Brain microvascular endothelial cell (primary cell): ENCODE data around the gene L1CAM.

Source experiments
- DNase-seq: peaks from one replicate; pipeline ENCODE4 v3.0.0-alpha.2; 2020
- H3K27ac ChIP-seq: fragments of 250-450 bp; sonication (Bioruptor Pico); 2 replicates; pipeline ENCODE4 v1.5.1; 2020; ENCODE audit warnings: mild to moderate bottlenecking, moderate library complexity
- H3K27me3 ChIP-seq: fragments of 250-450 bp; sonication (Bioruptor Pico); replicated peaks from 2 replicates; pipeline ENCODE4 v1.5.1; 2020; ENCODE audit warnings: mild to moderate bottlenecking
- H3K36me3 ChIP-seq: fragments of 250-450 bp; sonication (Bioruptor Pico); replicated peaks from 2 replicates; pipeline ENCODE4 v1.5.1; 2020; ENCODE audit warnings: mild to moderate bottlenecking
- H3K4me3 ChIP-seq: 2 replicates; pipeline ENCODE4 v1.5.1; 2011; ENCODE audit warnings: low read depth, mild to moderate bottlenecking, control low read depth, low read length, moderate library complexity
- in situ Hi-C: cut with HindIII; loops from 2 replicates; pipeline ENCODE4 v1.10.0; 2017; ENCODE audit warnings: low sequenced_read_pairs, low pct_ligation_motif_present
- TF ChIP-seq, protein P1 (sequence below): IDR thresholded peaks from 2 replicates; pipeline ENCODE4 v1.5.1; 2011; ENCODE audit warnings: low read depth, mild to moderate bottlenecking, moderate library complexity, low read length, control low read depth, inconsistent platforms; ENCODE audit errors: missing control alignments

L1CAM gene

DNA sequence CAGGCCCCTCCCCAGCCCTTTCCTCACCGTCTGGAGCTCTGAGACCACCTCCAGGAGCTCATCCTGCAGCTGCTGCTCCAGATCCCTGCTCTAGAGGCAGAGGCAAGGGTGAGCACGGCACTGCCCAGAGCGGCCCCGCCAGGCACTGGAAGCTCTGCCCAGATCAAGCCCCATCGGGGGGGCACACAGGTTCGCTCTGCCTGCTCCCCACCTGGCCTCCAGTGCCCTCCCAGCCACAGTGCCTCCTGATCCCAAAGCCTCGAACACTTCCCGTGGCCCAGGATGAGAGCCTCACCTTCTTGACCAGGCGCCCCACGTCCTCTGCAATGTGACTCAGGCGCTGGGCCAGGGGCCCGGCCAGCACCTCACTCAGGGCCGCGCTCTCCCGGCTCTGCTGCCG, 35.1 kb upstream of the L1CAM start:
- in situ Hi-C loops = no loop called here
- no peaks in the 10 kb centered on the region for H3K36me3 ChIP-seq
- no peak overlapping the region for H3K4me3 ChIP-seq
- H3K27me3 ChIP-seq = no peaks in the 10 kb centered on the region
- no peak overlapping the region for H3K27ac ChIP-seq
- DNase-seq = no peak
- TF ChIP-seq, protein P1, sequence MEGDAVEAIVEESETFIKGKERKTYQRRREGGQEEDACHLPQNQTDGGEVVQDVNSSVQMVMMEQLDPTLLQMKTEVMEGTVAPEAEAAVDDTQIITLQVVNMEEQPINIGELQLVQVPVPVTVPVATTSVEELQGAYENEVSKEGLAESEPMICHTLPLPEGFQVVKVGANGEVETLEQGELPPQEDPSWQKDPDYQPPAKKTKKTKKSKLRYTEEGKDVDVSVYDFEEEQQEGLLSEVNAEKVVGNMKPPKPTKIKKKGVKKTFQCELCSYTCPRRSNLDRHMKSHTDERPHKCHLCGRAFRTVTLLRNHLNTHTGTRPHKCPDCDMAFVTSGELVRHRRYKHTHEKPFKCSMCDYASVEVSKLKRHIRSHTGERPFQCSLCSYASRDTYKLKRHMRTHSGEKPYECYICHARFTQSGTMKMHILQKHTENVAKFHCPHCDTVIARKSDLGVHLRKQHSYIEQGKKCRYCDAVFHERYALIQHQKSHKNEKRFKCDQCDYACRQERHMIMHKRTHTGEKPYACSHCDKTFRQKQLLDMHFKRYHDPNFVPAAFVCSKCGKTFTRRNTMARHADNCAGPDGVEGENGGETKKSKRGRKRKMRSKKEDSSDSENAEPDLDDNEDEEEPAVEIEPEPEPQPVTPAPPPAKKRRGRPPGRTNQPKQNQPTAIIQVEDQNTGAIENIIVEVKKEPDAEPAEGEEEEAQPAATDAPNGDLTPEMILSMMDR = no peak

DNA sequence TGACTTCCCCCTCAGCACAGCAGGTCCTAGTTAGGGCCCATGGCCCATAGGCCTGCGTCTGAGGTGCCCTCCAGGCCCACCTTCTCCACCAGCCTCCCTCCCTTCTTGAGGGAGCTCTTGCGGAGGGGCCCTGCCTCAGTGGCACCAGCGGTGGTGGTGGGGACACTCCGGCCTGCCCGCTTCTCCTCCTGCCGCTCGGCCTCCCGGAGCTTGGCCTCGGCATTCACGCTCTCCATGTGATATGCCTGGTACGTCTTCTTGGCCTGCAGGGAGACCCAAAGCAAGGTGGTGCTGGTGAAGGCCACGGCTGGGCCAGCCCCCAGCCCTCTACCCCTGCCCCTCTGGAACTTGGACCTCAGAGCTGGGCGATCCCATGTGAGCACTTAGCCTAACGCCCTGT, 34.6 kb upstream of the L1CAM start:
- in situ Hi-C loops = no loop called here
- Histone ChIP-seq H3K36me3 (no peaks in the 10 kb centered on the region), H3K4me3 (no peak overlapping the region), H3K27me3 (no peaks in the 10 kb centered on the region), H3K27ac (no peak overlapping the region)
- TF ChIP-seq, protein P1 = no peak
- no peak for DNase-seq

DNA sequence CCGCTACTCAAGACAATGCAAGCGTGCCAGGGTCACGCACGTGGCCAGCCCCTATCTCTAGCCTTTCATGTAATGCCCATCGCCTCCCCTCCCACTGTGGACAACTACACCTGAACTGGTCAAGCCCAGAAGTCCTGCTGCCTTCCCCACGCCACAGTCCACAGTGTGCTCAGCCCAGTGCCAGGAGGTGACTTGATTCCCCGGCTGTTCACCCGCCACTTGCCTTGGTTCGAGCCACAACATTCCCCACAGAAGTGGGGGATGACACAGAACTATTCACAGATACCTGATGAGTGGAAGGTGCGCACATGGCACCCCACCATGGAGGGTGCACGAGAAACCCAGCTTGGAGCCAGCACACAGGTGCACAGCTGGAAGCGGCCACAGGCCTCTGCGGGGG, 33.3 kb upstream of the L1CAM start:
- TF ChIP-seq, protein P1 = no peak
- DNase-seq = no peak
- no peak overlapping the region for H3K27ac ChIP-seq
- H3K36me3 ChIP-seq = no peaks in the 10 kb centered on the region
- H3K27me3 ChIP-seq = no peaks in the 10 kb centered on the region
- in situ Hi-C loops = no loop called here
- no peak overlapping the region for H3K4me3 ChIP-seq

DNA sequence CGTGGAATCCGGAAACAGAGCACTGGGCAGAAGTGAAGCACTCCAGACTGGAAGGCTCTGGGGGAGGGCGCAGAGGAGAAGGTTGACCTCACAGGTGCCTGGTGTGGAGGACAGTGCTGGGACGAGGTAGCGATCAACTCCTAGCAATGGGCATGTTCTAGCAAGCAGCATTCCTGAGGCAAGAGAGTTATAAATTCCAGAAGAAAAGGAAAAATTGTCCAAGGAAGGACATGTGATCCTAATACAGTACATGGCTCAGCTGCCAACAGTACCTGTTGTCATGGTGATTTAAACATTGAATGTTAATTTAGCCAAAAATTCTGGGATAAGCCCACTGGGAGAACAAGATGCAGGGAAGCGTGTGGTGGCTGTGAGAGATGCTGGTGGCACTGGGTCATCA, 31.9 kb upstream of the L1CAM start:
- no peak for DNase-seq
- H3K27me3 ChIP-seq = no peaks in the 10 kb centered on the region
- H3K4me3 ChIP-seq = no peak overlapping the region
- TF ChIP-seq, protein P1 = no peak
- no peaks in the 10 kb centered on the region for H3K36me3 ChIP-seq
- in situ Hi-C loops = no loop called here
- no peak overlapping the region for H3K27ac ChIP-seq

DNA sequence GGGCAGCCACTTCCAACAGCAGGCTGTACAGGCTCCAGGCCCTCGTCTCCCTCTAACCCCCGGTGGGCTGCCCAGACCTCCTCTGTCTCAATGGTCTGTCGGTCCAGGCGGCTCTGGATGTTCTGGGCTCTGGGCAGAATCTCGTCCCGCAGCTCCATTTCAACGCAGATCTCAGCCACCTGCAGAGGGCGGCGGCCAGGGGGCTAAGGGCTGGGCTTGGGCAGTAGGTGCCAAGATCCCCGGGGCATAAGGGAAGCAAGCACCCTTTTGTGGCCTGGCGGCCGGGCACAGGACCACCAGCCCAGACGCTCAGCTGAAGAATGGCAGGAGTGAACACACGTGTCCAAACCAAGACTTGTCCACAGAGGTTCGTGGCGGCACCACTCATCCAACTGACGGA, 27.7 kb upstream of the L1CAM start:
- in situ Hi-C loops = no loop called here
- Histone ChIP-seq H3K27me3 (no peaks in the 10 kb centered on the region), H3K36me3 (no peaks in the 10 kb centered on the region)

DNA sequence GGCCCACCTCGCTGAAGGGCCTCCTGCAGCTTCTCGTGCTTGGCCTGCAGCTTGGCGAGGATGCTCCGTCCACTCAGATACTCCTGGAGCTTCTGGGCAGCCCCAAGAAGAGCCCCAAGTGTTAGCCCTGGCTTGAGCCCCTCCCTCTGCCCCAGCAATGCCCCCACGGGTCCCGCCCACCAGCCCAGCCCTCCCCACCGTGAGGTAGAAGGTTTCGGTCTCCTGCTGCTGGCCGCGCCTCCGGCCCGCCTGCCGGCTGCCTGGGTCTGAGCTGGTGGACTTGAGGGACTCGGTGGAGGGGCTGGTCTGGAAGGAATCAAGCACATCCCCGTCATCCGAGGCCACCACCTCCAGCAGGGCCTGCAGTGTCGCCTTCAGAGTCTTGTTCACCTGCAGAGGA, 27.2 kb upstream of the L1CAM start:
- no peak for DNase-seq
- H3K27me3 ChIP-seq = no peaks in the 10 kb centered on the region
- H3K4me3 ChIP-seq = no peak overlapping the region
- no peaks in the 10 kb centered on the region for H3K36me3 ChIP-seq
- in situ Hi-C loops = no loop called here
- H3K27ac ChIP-seq = no peak overlapping the region
- TF ChIP-seq, protein P1 = no peak

More for the DNA sequence above, 27.7 kb upstream of the L1CAM start:
- TF ChIP-seq, protein P1 = no peak
- Histone ChIP-seq H3K27ac (no peak overlapping the region), H3K4me3 (no peak overlapping the region)
- DNase-seq = no peak
